ENCODE data around the gene CCDC51. TPM values are rescaled to one million over a fixed set of nuclear protein-coding genes. Genes with fewer than 3 reads are reported as not detected.

Gene CCDC51
- total and polyA plus RNA-seq, 5 donors from 2014 or later, result 4.6 to 13.7 (median 9.1) TPM

DNA sequence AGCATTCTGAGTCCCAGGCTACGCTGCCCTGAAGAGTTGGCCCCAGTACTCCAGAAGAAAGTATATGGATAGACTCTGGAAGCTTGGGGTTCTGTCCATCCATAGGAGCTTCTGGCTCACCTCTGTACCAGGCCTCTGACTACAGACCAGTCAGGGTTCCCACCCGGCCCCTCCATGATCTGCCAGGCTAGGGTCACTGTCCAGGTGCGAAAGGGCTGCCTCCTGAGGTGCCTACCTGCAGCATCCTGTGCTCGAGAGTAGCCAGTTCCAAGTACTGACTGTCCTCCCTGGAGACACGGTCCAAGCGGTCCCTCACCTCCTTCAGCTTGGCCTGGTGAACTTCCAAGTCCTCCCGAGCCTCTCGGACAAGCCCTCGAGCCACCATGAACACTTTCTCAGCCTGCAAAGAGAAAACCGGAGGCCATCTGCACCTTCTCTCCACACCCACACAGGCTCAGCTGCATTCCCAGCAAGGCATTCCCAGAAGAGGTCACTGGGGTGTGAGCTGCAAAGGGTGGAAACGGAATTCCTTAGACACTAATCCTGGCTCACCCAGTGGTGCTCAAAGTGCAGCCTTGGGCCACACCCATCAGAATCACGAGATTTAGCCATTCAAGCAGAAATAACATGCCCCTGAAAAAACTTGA is 6.3 kb downstream of the CCDC51 start:
- Mint-ChIP-seq H3K27me3 (peaks cover 6% of the 10 kb centered on the region), H3K27ac (no peak overlapping the region), H3K36me3 (no peaks in the 10 kb centered on the region), H3K4me3 (peak overlapping the region in 2 of 4 donors; percentile 27 to 38), H3K9me3 (peaks cover 0 to 2% (median 0%) of the 10 kb centered on the region in 7 donors), H3K4me1 (peaks cover 0 to 38% (median 3%) of the 10 kb centered on the region in 4 donors)
- Histone ChIP-seq H3K27ac (ENCODE audit: insufficient read depth, low read length, poor library complexity, severe bottlenecking) (no peak overlapping the region), H3K4me1 (ENCODE audit: control insufficient read depth, insufficient read depth, low read length, poor library complexity, severe bottlenecking) (peaks cover 13% of the 10 kb centered on the region), H3K9me3 (ENCODE audit: control insufficient read depth in 2 of 2, low read length in 2 of 2) (no peaks in the 10 kb centered on the region), H3K27me3 (ENCODE audit: control insufficient read depth, insufficient read depth, low read length) (no peaks in the 10 kb centered on the region), H3K4me3 (ENCODE audit: low read depth, low read length) (no peak overlapping the region), H3K36me3 (ENCODE audit: control insufficient read depth, insufficient read depth, low read length) (peaks cover 8% of the 10 kb centered on the region)
- ATAC-seq (ENCODE audit: low read depth in 2 of 2) (no peak), DNase-seq (no peak)

GRCh38 chr3:48432411-48433371 is 7.2 kb downstream of the CCDC51 start:
- Histone ChIP-seq H3K9me3 (ENCODE audit: control insufficient read depth in 2 of 2, low read length in 2 of 2) (no peaks in the 10 kb centered on the region), H3K27ac (ENCODE audit: insufficient read depth, low read length, poor library complexity, severe bottlenecking) (no peak overlapping the region), H3K4me3 (ENCODE audit: low read depth, low read length) (no peak overlapping the region), H3K27me3 (ENCODE audit: control insufficient read depth, insufficient read depth, low read length) (peaks cover 2% of the 10 kb centered on the region), H3K4me1 (ENCODE audit: control insufficient read depth, insufficient read depth, low read length, poor library complexity, severe bottlenecking) (peaks cover 13% of the 10 kb centered on the region), H3K36me3 (ENCODE audit: control insufficient read depth, insufficient read depth, low read length) (peaks cover 8% of the 10 kb centered on the region)
- Mint-ChIP-seq H3K4me1 (peaks cover 0 to 34% (median 4%) of the 10 kb centered on the region in 4 donors), H3K36me3 (no peaks in the 10 kb centered on the region), H3K4me3 (peak overlapping the region in 2 of 4 donors; percentile 16 to 27), H3K9me3 (peaks cover 0 to 2% (median 0%) of the 10 kb centered on the region in 7 donors), H3K27me3 (peaks cover 12% of the 10 kb centered on the region), H3K27ac (peak overlapping the region in 1 of 3 donors; percentile 43)
- DNase-seq (peak in 1 of 3 donors; percentile 43), ATAC-seq (ENCODE audit: low read depth in 2 of 2) (no peak)

- Histone ChIP-seq H3K4me3 (ENCODE audit: low read depth, low read length) (no peak overlapping the region), H3K4me1 (ENCODE audit: control insufficient read depth, insufficient read depth, low read length, poor library complexity, severe bottlenecking) (peaks cover 13% of the 10 kb centered on the region), H3K36me3 (ENCODE audit: control insufficient read depth, insufficient read depth, low read length) (peaks cover 8% of the 10 kb centered on the region), H3K27me3 (ENCODE audit: control insufficient read depth, insufficient read depth, low read length) (peaks cover 2% of the 10 kb centered on the region), H3K27ac (ENCODE audit: insufficient read depth, low read length, poor library complexity, severe bottlenecking) (no peak overlapping the region), H3K9me3 (ENCODE audit: control insufficient read depth in 2 of 2, low read length in 2 of 2) (no peaks in the 10 kb centered on the region)
- Mint-ChIP-seq H3K27ac (peak overlapping the region in 1 of 3 donors; percentile 46), H3K9me3 (peaks cover 0 to 2% (median 0%) of the 10 kb centered on the region in 7 donors), H3K36me3 (no peaks in the 10 kb centered on the region), H3K4me3 (peak overlapping the region; percentile 22 to 91 (median 72)), H3K4me1 (peaks cover 0 to 32% (median 4%) of the 10 kb centered on the region in 4 donors), H3K27me3 (peaks cover 22% of the 10 kb centered on the region)
- ATAC-seq (ENCODE audit: low read depth in 2 of 2), result no peak
- DNase-seq, result no peak
Observed at GRCh38 chr3:48431224-48432029, 8.5 kb downstream of the CCDC51 start.

GRCh38 chr3:48430708-48431101 is 9.2 kb downstream of the CCDC51 start:
- Histone ChIP-seq H3K4me1 (ENCODE audit: control insufficient read depth, insufficient read depth, low read length, poor library complexity, severe bottlenecking) (peaks cover 8% of the 10 kb centered on the region), H3K9me3 (ENCODE audit: control insufficient read depth in 2 of 2, low read length in 2 of 2) (no peaks in the 10 kb centered on the region), H3K4me3 (ENCODE audit: low read depth, low read length) (no peak overlapping the region), H3K27ac (ENCODE audit: insufficient read depth, low read length, poor library complexity, severe bottlenecking) (no peak overlapping the region), H3K36me3 (ENCODE audit: control insufficient read depth, insufficient read depth, low read length) (peaks cover 8% of the 10 kb centered on the region), H3K27me3 (ENCODE audit: control insufficient read depth, insufficient read depth, low read length) (peaks cover 2% of the 10 kb centered on the region)
- H3K36me3 Mint-ChIP-seq, result no peaks in the 10 kb centered on the region
- H3K27me3 Mint-ChIP-seq, result peaks cover 22% of the 10 kb centered on the region
- peak overlapping the region in 1 of 3 donors; percentile 66 for H3K27ac Mint-ChIP-seq
- ATAC-seq (ENCODE audit: low read depth in 2 of 2) (no peak), DNase-seq (no peak)
- H3K4me3 Mint-ChIP-seq, result peak overlapping the region; percentile 57 to 91 (median 82)
- H3K9me3 Mint-ChIP-seq, result peaks cover 0 to 2% (median 0%) of the 10 kb centered on the region in 7 donors
- peaks cover 0 to 32% (median 4%) of the 10 kb centered on the region in 4 donors for H3K4me1 Mint-ChIP-seq

GRCh38 chr3:48429960-48430707 is 9.8 kb downstream of the CCDC51 start, which contains the start of gene PLXNB1:
PLXNB1 (minus strand) TSS chr3:48430086; CDS start chr3:48424611, 5,475 bp downstream.
- DNase-seq, result peak in 1 of 3 donors; percentile 27
- Histone ChIP-seq H3K27me3 (ENCODE audit: control insufficient read depth, insufficient read depth, low read length) (peaks cover 2% of the 10 kb centered on the region), H3K27ac (ENCODE audit: insufficient read depth, low read length, poor library complexity, severe bottlenecking) (no peak within 1 kb of the TSS), H3K4me1 (ENCODE audit: control insufficient read depth, insufficient read depth, low read length, poor library complexity, severe bottlenecking) (peaks cover 8% of the 10 kb centered on the region), H3K4me3 (ENCODE audit: low read depth, low read length) (no peak within 1 kb of the TSS), H3K9me3 (ENCODE audit: control insufficient read depth in 2 of 2, low read length in 2 of 2) (no peaks in the 10 kb centered on the region), H3K36me3 (ENCODE audit: control insufficient read depth, insufficient read depth, low read length) (peaks cover 8% of the 10 kb centered on the region)
- Mint-ChIP-seq H3K27ac (peak within 1 kb of the TSS in 1 of 3 donors; percentile 66), H3K4me1 (peaks cover 0 to 30% (median 4%) of the 10 kb centered on the region in 4 donors), H3K27me3 (peaks cover 22% of the 10 kb centered on the region), H3K4me3 (peak within 1 kb of the TSS; percentile 57 to 91 (median 82)), H3K36me3 (no peaks in the 10 kb centered on the region), H3K9me3 (peaks cover 0 to 2% (median 0%) of the 10 kb centered on the region in 7 donors)
- ATAC-seq (ENCODE audit: low read depth in 2 of 2), result peak in 1 of 2 donors; percentile 18

DNA sequence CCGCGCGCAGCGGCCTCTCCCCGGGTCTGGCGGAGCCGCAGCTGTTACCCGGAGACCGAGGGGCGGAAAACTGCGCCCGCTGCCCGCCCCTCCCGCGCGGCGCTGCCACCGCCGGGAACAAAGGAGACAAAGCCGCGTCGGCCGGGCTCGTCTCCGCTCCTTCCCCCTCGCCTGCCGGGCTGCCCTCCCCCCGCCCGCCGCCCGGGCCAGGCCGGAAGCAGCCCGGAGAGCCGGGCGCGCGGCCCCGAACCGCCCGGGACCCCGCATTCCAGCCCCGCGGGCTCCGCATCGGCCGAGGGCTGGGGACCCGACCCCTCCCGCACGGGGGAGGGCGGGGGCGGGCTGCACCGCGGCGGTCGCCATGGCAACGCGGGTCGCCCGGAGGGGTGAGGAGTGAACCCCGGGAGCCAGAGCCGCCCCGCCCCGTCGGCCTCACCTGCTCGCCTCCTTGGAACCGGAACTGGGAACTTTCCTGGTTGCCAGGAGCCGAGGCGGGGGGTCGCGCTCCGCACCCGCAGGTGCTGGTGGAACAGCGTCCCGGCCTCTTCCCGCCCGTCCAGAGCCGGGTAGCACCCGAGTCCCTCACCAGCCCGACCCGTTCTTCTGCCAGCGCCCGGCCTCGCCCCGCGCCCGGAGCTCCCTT is 10.5 kb downstream of the CCDC51 start:
- Histone ChIP-seq H3K27ac (ENCODE audit: insufficient read depth, low read length, poor library complexity, severe bottlenecking) (no peak overlapping the region), H3K9me3 (ENCODE audit: control insufficient read depth in 2 of 2, low read length in 2 of 2) (no peaks in the 10 kb centered on the region), H3K4me3 (ENCODE audit: low read depth, low read length) (no peak overlapping the region), H3K27me3 (ENCODE audit: control insufficient read depth, insufficient read depth, low read length) (peaks cover 2% of the 10 kb centered on the region), H3K4me1 (ENCODE audit: control insufficient read depth, insufficient read depth, low read length, poor library complexity, severe bottlenecking) (peaks cover 8% of the 10 kb centered on the region), H3K36me3 (ENCODE audit: control insufficient read depth, insufficient read depth, low read length) (peaks cover 8% of the 10 kb centered on the region)
- H3K4me3 Mint-ChIP-seq, result peak overlapping the region in 3 of 4 donors; percentile 57 to 87 (median 78)
- ATAC-seq (ENCODE audit: low read depth in 2 of 2), result peak; percentile 49 to 54
- peaks cover 0 to 2% (median 0%) of the 10 kb centered on the region in 7 donors for H3K9me3 Mint-ChIP-seq
- peak overlapping the region in 1 of 3 donors; percentile 59 for H3K27ac Mint-ChIP-seq
- H3K4me1 Mint-ChIP-seq, result peaks cover 0 to 26% (median 4%) of the 10 kb centered on the region in 4 donors
- peak; percentile 42 to 69 (median 60) for DNase-seq
- no peaks in the 10 kb centered on the region for H3K36me3 Mint-ChIP-seq
- peaks cover 22% of the 10 kb centered on the region for H3K27me3 Mint-ChIP-seq

Measured in CD4-positive, CD25-positive, alpha-beta regulatory T cell (primary cell).